GM12873 (cell line): ENCODE data around the gene SLC16A1.

Experiments
- TF ChIP-seq, protein P1 (sequence below): IDR thresholded peaks from 2 replicates; pipeline ENCODE4 v1.5.1; 2012; ENCODE audit warnings: low read depth, mild to moderate bottlenecking, moderate library complexity, low read length, control low read depth; ENCODE audit not compliant: insufficient read depth; ENCODE audit errors: missing control alignments

The SLC16A1 gene

DNA sequence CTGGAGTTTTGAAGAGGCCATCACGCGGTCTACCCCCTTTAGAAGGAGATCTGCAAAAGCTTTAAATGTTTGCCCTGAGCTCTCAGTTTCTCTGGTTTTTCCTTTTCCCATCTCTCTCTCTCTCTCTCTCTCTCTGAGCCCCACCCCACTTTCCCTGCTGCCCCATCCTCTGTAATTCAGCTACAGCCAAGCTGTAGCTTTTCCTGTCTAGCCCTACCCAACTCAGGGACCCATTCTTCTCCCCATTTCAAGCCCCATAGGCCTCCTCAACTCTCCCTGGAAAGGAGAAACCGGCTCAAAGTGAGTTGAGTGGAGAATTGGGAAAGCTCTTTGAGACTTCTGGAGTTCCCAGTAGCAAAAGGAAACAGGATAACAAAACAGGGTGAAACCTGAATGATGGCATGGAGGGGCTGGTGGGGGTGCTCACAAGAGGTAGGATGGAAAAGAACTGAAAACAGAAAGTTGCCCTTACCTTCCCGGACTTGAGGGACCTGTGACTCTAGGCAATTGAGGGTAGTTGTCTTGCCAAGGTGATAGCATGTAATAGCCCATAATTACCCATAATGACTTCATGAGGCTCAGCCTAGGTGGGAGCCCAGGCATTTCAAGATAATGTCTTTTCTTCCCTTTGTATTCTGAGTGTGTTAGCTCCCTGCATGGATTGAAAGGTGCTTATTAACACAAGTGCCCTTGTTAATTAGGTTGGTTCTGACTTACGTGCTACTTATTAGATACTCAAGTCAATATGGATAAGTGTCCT lies 84.9 kb downstream of the SLC16A1 start:
- TF ChIP-seq, protein P1, sequence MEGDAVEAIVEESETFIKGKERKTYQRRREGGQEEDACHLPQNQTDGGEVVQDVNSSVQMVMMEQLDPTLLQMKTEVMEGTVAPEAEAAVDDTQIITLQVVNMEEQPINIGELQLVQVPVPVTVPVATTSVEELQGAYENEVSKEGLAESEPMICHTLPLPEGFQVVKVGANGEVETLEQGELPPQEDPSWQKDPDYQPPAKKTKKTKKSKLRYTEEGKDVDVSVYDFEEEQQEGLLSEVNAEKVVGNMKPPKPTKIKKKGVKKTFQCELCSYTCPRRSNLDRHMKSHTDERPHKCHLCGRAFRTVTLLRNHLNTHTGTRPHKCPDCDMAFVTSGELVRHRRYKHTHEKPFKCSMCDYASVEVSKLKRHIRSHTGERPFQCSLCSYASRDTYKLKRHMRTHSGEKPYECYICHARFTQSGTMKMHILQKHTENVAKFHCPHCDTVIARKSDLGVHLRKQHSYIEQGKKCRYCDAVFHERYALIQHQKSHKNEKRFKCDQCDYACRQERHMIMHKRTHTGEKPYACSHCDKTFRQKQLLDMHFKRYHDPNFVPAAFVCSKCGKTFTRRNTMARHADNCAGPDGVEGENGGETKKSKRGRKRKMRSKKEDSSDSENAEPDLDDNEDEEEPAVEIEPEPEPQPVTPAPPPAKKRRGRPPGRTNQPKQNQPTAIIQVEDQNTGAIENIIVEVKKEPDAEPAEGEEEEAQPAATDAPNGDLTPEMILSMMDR: no peak

DNA sequence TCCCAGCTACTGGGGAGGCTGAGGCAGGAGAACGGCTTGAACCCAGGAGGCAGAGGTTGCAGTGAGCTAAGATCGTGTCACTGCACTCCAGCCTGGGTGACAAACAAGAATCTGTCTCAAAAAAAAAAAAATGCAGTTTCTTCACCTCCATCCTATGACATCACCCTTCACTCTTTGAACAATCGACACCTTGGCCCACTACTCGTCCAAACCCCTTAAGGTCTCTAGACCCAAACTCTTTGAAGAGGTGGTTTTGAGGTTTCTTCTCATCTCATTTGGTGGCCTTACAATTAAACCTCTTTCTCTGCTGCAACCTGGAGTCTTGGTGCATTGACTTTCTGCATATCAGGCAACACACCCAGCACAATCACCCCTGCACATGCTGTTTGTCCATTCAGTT lies 86.1 kb downstream of the SLC16A1 start:
- TF ChIP-seq, protein P1: no peak

DNA sequence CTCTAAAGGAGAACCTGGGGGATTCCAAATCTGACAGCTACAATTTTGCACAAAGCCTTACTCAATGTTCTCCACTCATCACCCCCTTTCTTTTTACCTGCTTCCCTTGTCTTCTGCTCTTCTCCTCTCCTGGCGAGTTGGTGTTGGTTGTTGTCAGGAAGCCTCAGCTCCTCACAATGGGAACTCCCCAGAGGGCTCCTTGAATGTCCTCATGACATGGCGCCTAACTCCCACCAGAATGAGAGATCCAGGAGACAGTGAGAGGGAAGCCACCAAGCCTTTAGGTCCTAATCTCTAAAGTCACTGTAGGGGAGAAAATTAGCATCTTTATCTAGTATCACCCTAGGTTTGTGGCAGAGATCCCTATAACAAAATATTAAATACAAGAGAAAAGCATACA lies 87.8 kb downstream of the SLC16A1 start:
- TF ChIP-seq, protein P1: no peak

DNA sequence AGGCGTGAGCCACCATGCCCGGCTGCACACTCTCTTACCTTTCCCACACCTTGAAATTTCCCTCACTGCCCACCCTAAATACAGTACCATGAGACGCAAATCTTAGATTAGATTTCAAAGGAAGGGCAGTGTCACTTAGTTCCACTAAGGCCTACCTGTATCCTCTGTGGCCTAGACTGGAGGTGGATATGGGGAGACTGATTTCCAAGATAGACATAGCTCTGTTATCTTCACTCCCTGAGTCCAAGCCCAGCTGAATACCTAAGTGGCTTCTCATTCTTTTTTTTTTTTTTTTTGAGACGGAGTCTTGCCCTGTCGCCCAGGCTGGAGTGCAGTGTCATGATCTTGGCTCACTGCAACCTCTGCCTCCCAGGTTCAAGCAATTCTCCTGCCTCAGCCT lies 89.0 kb downstream of the SLC16A1 start:
- TF ChIP-seq, protein P1: no peak

DNA sequence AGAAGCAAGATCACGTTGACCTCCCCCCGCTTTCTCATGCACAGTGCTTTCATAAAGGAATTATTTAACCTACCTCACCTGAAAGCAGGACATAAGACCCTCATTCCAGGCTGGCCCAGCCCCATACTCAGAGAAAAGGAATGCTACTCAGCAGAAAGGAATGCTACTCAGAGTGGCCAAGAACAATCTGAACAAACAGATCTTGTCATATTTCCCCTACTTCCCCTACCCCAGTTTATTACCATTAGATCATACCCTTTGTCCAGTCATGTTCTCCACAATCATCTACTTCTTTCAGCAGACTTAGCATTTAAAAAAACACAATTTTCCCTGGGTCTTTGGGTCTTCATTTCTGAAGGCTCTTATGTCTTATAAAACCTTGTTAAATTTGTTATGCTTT lies 89.8 kb downstream of the SLC16A1 start:
- TF ChIP-seq, protein P1: no peak

DNA sequence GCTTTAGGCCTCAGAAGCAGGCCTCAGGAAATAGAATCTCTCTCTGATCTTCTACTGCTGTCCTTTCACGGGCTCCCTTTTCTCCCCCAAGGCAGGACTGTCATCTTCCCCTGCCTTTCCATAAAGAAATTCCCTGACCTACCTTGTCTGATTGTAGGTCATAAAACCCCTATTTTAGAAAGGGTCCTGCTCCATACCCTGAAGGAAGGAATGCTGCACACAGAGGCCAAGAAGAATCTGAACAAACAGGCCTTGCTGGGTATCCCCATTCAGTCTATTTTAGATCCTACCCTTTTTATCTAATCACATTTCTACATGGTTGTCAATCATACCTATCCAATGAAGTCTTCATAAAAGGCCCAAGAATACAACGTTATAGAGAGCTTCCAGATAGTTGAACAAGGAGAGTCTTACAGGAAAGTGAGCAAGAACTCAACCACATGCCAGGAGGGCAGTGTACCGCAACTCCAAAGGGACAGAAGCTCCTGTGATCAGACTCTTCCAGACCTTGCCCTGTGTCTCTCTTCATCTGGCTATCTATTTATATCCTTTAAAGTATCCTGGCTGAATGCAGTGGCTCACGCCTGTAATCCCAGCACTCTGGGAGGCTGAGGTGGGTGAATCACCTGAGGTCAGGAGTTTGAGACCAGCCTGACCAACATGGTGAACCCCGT lies 93.1 kb downstream of the SLC16A1 start:
- TF ChIP-seq, protein P1: no peak
